Liver (tissue), 9 donors: ENCODE results near the gene STK24. TPM values are rescaled to one million over a fixed set of nuclear protein-coding genes. Genes with fewer than 3 reads are reported as not detected.

Experiments used
- DNase-seq: peaks from one replicate; pipeline ENCODE4 v3.0.0-alpha.2; 2017; ENCODE audit warnings: low spot score
- H3K27ac ChIP-seq, 2 donors: one replicate each; pipeline ENCODE4 v1.7.0; 2013; ENCODE audit warnings: inconsistent platforms in 2 of 2, low read length in 2 of 2, control low read depth in 1 of 2, low read depth in 1 of 2, mild to moderate bottlenecking in 1 of 2
- H3K27me3 ChIP-seq, 4 donors: one replicate each; pipeline versions ENCODE4 v1.6.1 to v1.7.0; 2013; ENCODE audit warnings: low read length in 3 of 4, inconsistent platforms in 1 of 4, mild to moderate bottlenecking in 1 of 4, moderate library complexity in 1 of 4; ENCODE audit not compliant: control insufficient read depth in 4 of 4, insufficient read depth in 4 of 4
- H3K36me3 ChIP-seq, 4 donors: one replicate each; pipeline versions ENCODE4 v1.6.1 to v1.7.0; 2013; ENCODE audit warnings: low read length in 3 of 4, mild to moderate bottlenecking in 3 of 4, low read depth in 1 of 4, moderate library complexity in 1 of 4; ENCODE audit not compliant: control insufficient read depth in 4 of 4, insufficient read depth in 3 of 4
- H3K4me1 ChIP-seq, 4 donors: one replicate each; pipeline versions ENCODE4 v1.6.1 to v1.7.0; 2013; ENCODE audit warnings: low read length in 3 of 4, mild to moderate bottlenecking in 3 of 4, moderate library complexity in 1 of 4; ENCODE audit not compliant: control insufficient read depth in 4 of 4, insufficient read depth in 4 of 4
- H3K4me3 ChIP-seq, 3 donors: one replicate each; pipeline versions ENCODE4 v1.6.1 to v1.7.0; 2013; ENCODE audit warnings: low read length in 3 of 3, control low read depth in 1 of 3, low read depth in 1 of 3, mild to moderate bottlenecking in 1 of 3
- H3K9ac ChIP-seq, 2 donors: one replicate each; pipeline ENCODE4 v1.7.0; 2013; ENCODE audit warnings: low read length in 2 of 2, mild to moderate bottlenecking in 2 of 2, moderate library complexity in 2 of 2, control low read depth in 1 of 2, low read depth in 1 of 2
- H3K9me3 ChIP-seq, 4 donors: one replicate each; pipeline versions ENCODE4 v1.6.1 to v1.7.0; 2013; ENCODE audit warnings: low read length in 3 of 4; ENCODE audit not compliant: control insufficient read depth in 4 of 4
- ATF3 ChIP-seq: IDR thresholded peaks from 2 replicates; pipeline ENCODE4 v1.6.1; 2016; ENCODE audit warnings: antibody characterized with exemption
- EGR1 ChIP-seq, 2 donors: IDR thresholded peaks; 2 replicates each; pipeline ENCODE4 v1.6.1; 2016 to 2018; ENCODE audit warnings: antibody characterized with exemption in 2 of 2, low read depth in 2 of 2
- FOXA1 ChIP-seq: IDR thresholded peaks from 2 replicates; pipeline ENCODE4 v1.6.1; 2016; ENCODE audit warnings: antibody characterized with exemption
- FOXA2 ChIP-seq: IDR thresholded peaks from 2 replicates; pipeline ENCODE4 v1.6.1; 2016; ENCODE audit warnings: antibody characterized with exemption
- GABPA ChIP-seq, 2 donors: IDR thresholded peaks in 1 of 2; conservative IDR thresholded peaks in 1 of 2; 2 replicates each; pipeline ENCODE4 v1.6.1; 2016; ENCODE audit warnings: antibody characterized with exemption in 2 of 2, mild to moderate bottlenecking in 1 of 2, moderate library complexity in 1 of 2
- HNF4A ChIP-seq, 2 donors: conservative IDR thresholded peaks; 2 replicates each; pipeline ENCODE4 v1.6.1; 2016; ENCODE audit warnings: antibody characterized with exemption in 2 of 2, mild to moderate bottlenecking in 2 of 2
- HNF4G ChIP-seq: IDR thresholded peaks from 2 replicates; pipeline ENCODE4 v1.6.1; 2016; ENCODE audit warnings: antibody characterized with exemption
- JUND ChIP-seq, 2 donors: IDR thresholded peaks; 2 replicates each; pipeline ENCODE4 v1.6.1; 2016; ENCODE audit warnings: antibody characterized with exemption in 2 of 2
- NR2F2 ChIP-seq: IDR thresholded peaks from 2 replicates; pipeline ENCODE4 v1.6.1; 2016; ENCODE audit warnings: antibody characterized with exemption
- RAD21 ChIP-seq, 2 donors: IDR thresholded peaks; 2 replicates each; pipeline ENCODE4 v1.6.1; 2016; ENCODE audit warnings: antibody characterized with exemption in 2 of 2, mild to moderate bottlenecking in 2 of 2
- REST ChIP-seq: IDR thresholded peaks from 2 replicates; pipeline ENCODE4 v1.6.1; 2016; ENCODE audit warnings: antibody characterized with exemption, mild to moderate bottlenecking
- RXRA ChIP-seq, 2 donors: IDR thresholded peaks; 2 replicates each; pipeline ENCODE4 v1.6.1; 2017 to 2018; ENCODE audit warnings: antibody characterized with exemption in 2 of 2, mild to moderate bottlenecking in 1 of 2
- SP1 ChIP-seq: IDR thresholded peaks from 2 replicates; pipeline ENCODE4 v1.6.1; 2018; ENCODE audit warnings: antibody characterized with exemption, mild to moderate bottlenecking
- TAF1 ChIP-seq: conservative IDR thresholded peaks from 2 replicates; pipeline ENCODE4 v1.6.1; 2016; ENCODE audit warnings: antibody characterized with exemption, mild to moderate bottlenecking
- YY1 ChIP-seq: IDR thresholded peaks from 2 replicates; pipeline ENCODE4 v1.6.1; 2016; ENCODE audit warnings: antibody characterized with exemption, mild to moderate bottlenecking
- ZBTB33 ChIP-seq: IDR thresholded peaks from 2 replicates; pipeline ENCODE4 v1.6.1; 2016; ENCODE audit warnings: antibody characterized with exemption
- WGBS: extraction: QIAGEN DNeasy Blood & Tissue Kit; methylation state at CpG from one replicate; pipeline ENCODE4 v1.1.7; 2013; 5-methylcytosine and 5-hydroxymethylcytosine counted together
- polyA plus RNA-seq, 2 donors: library from polyadenylated mRNA; stranded (reverse) in 1 of 2; unstranded in 1 of 2; fragments of 200-250 nt in 1 of 2; fragments of >200 nt in 1 of 2; fragmentation: Nextera tagmentation in 1 of 2; extraction: Ambion mirVana in 1 of 2; gene quantifications; one replicate each; pipeline versions ENCODE4 v1.2.1 to v1.2.3, GENCODE V29; 2013 to 2015
- total RNA-seq, 2 donors: library from RNA; depleted of rRNA; stranded (reverse); fragments of >200 nt; gene quantifications; one replicate each; pipeline ENCODE4 v1.2.3, GENCODE V29; 2014
- TF ChIP-seq, protein P1 (sequence below): fragments of 150-350 bp; IDR thresholded peaks from 2 replicates; pipeline ENCODE4 v1.5.1; 2017; ENCODE audit warnings: improper control_type of control experiment, low read depth, low read length; ENCODE audit not compliant: missing input control
- TF ChIP-seq, protein P2 (sequence below): IDR thresholded peaks from 2 replicates; pipeline ENCODE4 v1.6.1; 2016; ENCODE audit warnings: antibody characterized with exemption
- donor health status: healthy.
- donor health status: healthy.
- donor health status: healthy.
- donor health status: healthy.
- donor health status: healthy.

The STK24 gene
- total and polyA plus RNA-seq, 4 donors, result 6.4 to 43.3 (median 14.9) TPM

- no peaks in the 10 kb centered on the region for H3K9me3 ChIP-seq
- peak overlapping the region in 1 of 2 donors; percentile 26 for H3K27ac ChIP-seq
- H3K36me3 ChIP-seq, result no peaks in the 10 kb centered on the region
- H3K4me1 ChIP-seq, result peaks cover 4 to 18% (median 12%) of the 10 kb centered on the region in 4 donors
- no peak overlapping the region for H3K9ac ChIP-seq
- H3K27me3 ChIP-seq, result no peaks in the 10 kb centered on the region
- peak; percentile 55 for DNase-seq
- TF ChIP-seq HNF4G (no peak), YY1 (no peak), FOXA2 (no peak), NR2F2 (no peak), EGR1 (IDR thresholded peaks at IDR 0.05; ENCODE audit: low read depth in 2 of 2) (no peak), FOXA1 (no peak), RXRA (IDR thresholded peaks at IDR 0.05) (no peak), TAF1 (no peak), SP1 (no peak), ZBTB33 (no peak), HNF4A (conservative IDR thresholded peaks at IDR 0.05) (no peak), JUND (IDR thresholded peaks at IDR 0.05) (no peak), REST (no peak), GABPA (IDR thresholded peaks at IDR 0.05 in 1 of 2, conservative IDR thresholded peaks at IDR 0.05 in 1 of 2) (no peak), RAD21 (IDR thresholded peaks at IDR 0.05) (no peak), ATF3 (no peak)
- TF ChIP-seq, protein P1, sequence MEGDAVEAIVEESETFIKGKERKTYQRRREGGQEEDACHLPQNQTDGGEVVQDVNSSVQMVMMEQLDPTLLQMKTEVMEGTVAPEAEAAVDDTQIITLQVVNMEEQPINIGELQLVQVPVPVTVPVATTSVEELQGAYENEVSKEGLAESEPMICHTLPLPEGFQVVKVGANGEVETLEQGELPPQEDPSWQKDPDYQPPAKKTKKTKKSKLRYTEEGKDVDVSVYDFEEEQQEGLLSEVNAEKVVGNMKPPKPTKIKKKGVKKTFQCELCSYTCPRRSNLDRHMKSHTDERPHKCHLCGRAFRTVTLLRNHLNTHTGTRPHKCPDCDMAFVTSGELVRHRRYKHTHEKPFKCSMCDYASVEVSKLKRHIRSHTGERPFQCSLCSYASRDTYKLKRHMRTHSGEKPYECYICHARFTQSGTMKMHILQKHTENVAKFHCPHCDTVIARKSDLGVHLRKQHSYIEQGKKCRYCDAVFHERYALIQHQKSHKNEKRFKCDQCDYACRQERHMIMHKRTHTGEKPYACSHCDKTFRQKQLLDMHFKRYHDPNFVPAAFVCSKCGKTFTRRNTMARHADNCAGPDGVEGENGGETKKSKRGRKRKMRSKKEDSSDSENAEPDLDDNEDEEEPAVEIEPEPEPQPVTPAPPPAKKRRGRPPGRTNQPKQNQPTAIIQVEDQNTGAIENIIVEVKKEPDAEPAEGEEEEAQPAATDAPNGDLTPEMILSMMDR, result no peak
- TF ChIP-seq, protein P2, sequence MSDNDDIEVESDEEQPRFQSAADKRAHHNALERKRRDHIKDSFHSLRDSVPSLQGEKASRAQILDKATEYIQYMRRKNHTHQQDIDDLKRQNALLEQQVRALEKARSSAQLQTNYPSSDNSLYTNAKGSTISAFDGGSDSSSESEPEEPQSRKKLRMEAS, result no peak
- 80% methylated on average over 18 of the region's 18 CpGs for WGBS
- no peak overlapping the region for H3K4me3 ChIP-seq
These were observed 63.9 kb downstream of the STK24 start for GRCh38 chr13:98512774-98513665.
